H9 (cell line): ENCODE data around the gene FNIP1. TPM values are rescaled to one million over a fixed set of nuclear protein-coding genes. Genes with fewer than 3 reads are reported as not detected.

Experiments used
- DNase-seq: peaks from one replicate; pipeline ENCODE4 v3.0.0-alpha.2; 2017
- H2AFZ ChIP-seq: one replicate; pipeline ENCODE4 v1.6.1; 2013; ENCODE audit warnings: mild to moderate bottlenecking, low read length, control low read depth, moderate library complexity
- H2AK5ac ChIP-seq: 2 replicates; pipeline ENCODE4 v1.6.1; 2013; ENCODE audit warnings: low read length, control low read depth, mixed read lengths; ENCODE audit not compliant: insufficient read length
- H2BK120ac ChIP-seq: one replicate; pipeline ENCODE4 v1.6.1; 2013; ENCODE audit warnings: low read depth, mild to moderate bottlenecking, low read length, control low read depth, inconsistent platforms; ENCODE audit not compliant: poor library complexity, severe bottlenecking
- H2BK12ac ChIP-seq: 2 replicates; pipeline ENCODE4 v1.6.1; 2013; ENCODE audit warnings: low read length, control low read depth, mixed read lengths, low read depth; ENCODE audit not compliant: insufficient read length
- H2BK15ac ChIP-seq: 2 replicates; pipeline ENCODE4 v1.6.1; 2013; ENCODE audit warnings: low read depth, low read length, control low read depth
- H2BK20ac ChIP-seq: one replicate; pipeline ENCODE4 v1.6.1; 2013; ENCODE audit warnings: low read depth, mild to moderate bottlenecking, low read length, control low read depth, inconsistent platforms; ENCODE audit not compliant: poor library complexity, severe bottlenecking
- H2BK5ac ChIP-seq: 2 replicates; pipeline ENCODE4 v1.6.1; 2013; ENCODE audit warnings: low read length, control low read depth, mixed read lengths; ENCODE audit not compliant: insufficient read length
- H3K14ac ChIP-seq: 2 replicates; pipeline ENCODE4 v1.6.1; 2013; ENCODE audit warnings: low read length, control low read depth; ENCODE audit not compliant: insufficient read depth
- H3K18ac ChIP-seq: 2 replicates; pipeline ENCODE4 v1.6.1; 2013; ENCODE audit warnings: low read depth, mild to moderate bottlenecking, mixed read lengths, low read length, control low read depth; ENCODE audit not compliant: insufficient read length
- H3K23ac ChIP-seq: 2 replicates; pipeline ENCODE4 v1.6.1; 2013; ENCODE audit warnings: low read length, control low read depth, mixed read lengths, low read depth; ENCODE audit not compliant: insufficient read length
- H3K23me2 ChIP-seq: 2 replicates; pipeline ENCODE4 v1.6.1; 2013; ENCODE audit warnings: low read depth, mild to moderate bottlenecking, mixed read lengths, low read length, control low read depth; ENCODE audit not compliant: insufficient read length, poor library complexity, severe bottlenecking
- H3K27ac ChIP-seq: 2 replicates; pipeline ENCODE4 v1.5.1; 2013; ENCODE audit warnings: low read length, control low read depth, mixed read lengths, low read depth; ENCODE audit not compliant: insufficient read length
- H3K27me3 ChIP-seq: 2 replicates; pipeline ENCODE4 v1.6.1; 2013; ENCODE audit warnings: low read length, control low read depth, inconsistent platforms; ENCODE audit not compliant: insufficient read depth
- H3K4ac ChIP-seq: 2 replicates; pipeline ENCODE4 v1.6.1; 2013; ENCODE audit warnings: low read depth, mild to moderate bottlenecking, control low read depth, inconsistent platforms, low read length, moderate library complexity
- H3K4me1 ChIP-seq: 2 replicates; pipeline ENCODE4 v1.6.1; 2013; ENCODE audit warnings: low read length, control low read depth, inconsistent platforms; ENCODE audit not compliant: insufficient read depth
- H3K4me2 ChIP-seq: 2 replicates; pipeline ENCODE4 v1.6.1; 2013; ENCODE audit warnings: low read length, control low read depth, mixed read lengths; ENCODE audit not compliant: insufficient read length, insufficient read depth
- H3K56ac ChIP-seq: 2 replicates; pipeline ENCODE4 v1.6.1; 2013; ENCODE audit warnings: low read depth, mild to moderate bottlenecking, mixed read lengths, low read length, control low read depth; ENCODE audit not compliant: insufficient read length
- H3K79me1 ChIP-seq: 2 replicates; pipeline ENCODE4 v1.6.1; 2013; ENCODE audit warnings: low read depth, mild to moderate bottlenecking, moderate library complexity, low read length, control low read depth, inconsistent platforms; ENCODE audit not compliant: insufficient read depth, poor library complexity, severe bottlenecking
- H3K79me2 ChIP-seq: 2 replicates; pipeline ENCODE4 v1.6.1; 2013; ENCODE audit warnings: low read length, control low read depth, inconsistent platforms; ENCODE audit not compliant: insufficient read depth
- H3K9ac ChIP-seq: 2 replicates; pipeline ENCODE4 v1.6.1; 2013; ENCODE audit warnings: low read length, control low read depth, mixed read lengths; ENCODE audit not compliant: insufficient read length; ENCODE audit errors: extremely low read depth
- H3K9me3 ChIP-seq: one replicate; pipeline ENCODE4 v1.6.1; 2013; ENCODE audit warnings: low read depth, low read length, inconsistent platforms; ENCODE audit not compliant: control insufficient read depth
- H3T11ph ChIP-seq: one replicate; pipeline ENCODE4 v1.6.1; 2013; ENCODE audit warnings: mild to moderate bottlenecking, low read length, control low read depth, inconsistent platforms
- H4K20me1 ChIP-seq: one replicate; pipeline ENCODE4 v1.6.1; 2013; ENCODE audit not compliant: control insufficient read depth, insufficient read length, insufficient read depth
- H4K5ac ChIP-seq: 2 replicates; pipeline ENCODE4 v1.6.1; 2013; ENCODE audit warnings: low read depth, mild to moderate bottlenecking, mixed read lengths, low read length, control low read depth; ENCODE audit not compliant: insufficient read length
- H4K8ac ChIP-seq: replicated peaks from 2 replicates; pipeline ENCODE4 v1.6.1; 2013; ENCODE audit warnings: low read length, control low read depth, mixed read lengths, low read depth; ENCODE audit not compliant: insufficient read length
- H4K91ac ChIP-seq: 2 replicates; pipeline ENCODE4 v1.6.1; 2013; ENCODE audit warnings: low read depth, mild to moderate bottlenecking, moderate library complexity, mixed read lengths, low read length, control low read depth; ENCODE audit not compliant: insufficient read length
- H3K27ac Mint-ChIP-seq, 3 experiments: 2 replicates in 2 of 3; 3 replicates in 1 of 3; pipeline ENCODE4 v1.8.0; 2020 to 2021; ENCODE audit warnings: mixed read lengths in 3 of 3, mild to moderate bottlenecking in 1 of 3, moderate library complexity in 1 of 3
- H3K27me3 Mint-ChIP-seq: 2 replicates; pipeline ENCODE4 v1.8.0; 2021; ENCODE audit warnings: low read depth, mild to moderate bottlenecking, moderate library complexity, mixed read lengths
- H3K36me3 Mint-ChIP-seq, 3 experiments: 2 replicates in 2 of 3; 3 replicates in 1 of 3; pipeline ENCODE4 v1.8.0; 2020 to 2021; ENCODE audit warnings: low read depth in 3 of 3, mixed read lengths in 3 of 3; ENCODE audit not compliant: insufficient read depth in 1 of 3
- H3K4me1 Mint-ChIP-seq, 2 experiments: 2 replicates each; pipeline ENCODE4 v1.8.0; 2020; ENCODE audit warnings: mixed read lengths in 2 of 2
- H3K4me3 Mint-ChIP-seq, 2 experiments: 2 replicates in 1 of 2; 3 replicates in 1 of 2; pipeline ENCODE4 v1.8.0; 2020 to 2021; ENCODE audit warnings: mild to moderate bottlenecking in 2 of 2, mixed read lengths in 2 of 2, moderate library complexity in 1 of 2
- H3K9me3 Mint-ChIP-seq, 2 experiments: 2 replicates in 1 of 2; 3 replicates in 1 of 2; pipeline ENCODE4 v1.8.0; 2020; ENCODE audit warnings: mild to moderate bottlenecking in 2 of 2, mixed read lengths in 2 of 2, moderate library complexity in 1 of 2
- CTCF ChIP-seq: fragments of 200-600 bp; sonication (generic); conservative IDR thresholded peaks from 3 replicates; pipeline ENCODE4 v1.8.0; 2021; ENCODE audit warnings: antibody characterized with exemption, mild to moderate bottlenecking
- WGBS: extraction: QIAGEN DNeasy Blood & Tissue Kit; methylation state at CpG from one replicate; pipeline ENCODE4 v1.1.7; 2013; ENCODE audit warnings: missing lambda C conversion rate, low lambda C conversion rate, mixed read lengths; ENCODE audit not compliant: insufficient read length; ENCODE audit errors: extremely low coverage; 5-methylcytosine and 5-hydroxymethylcytosine counted together
- total RNA-seq: library from RNA; stranded (reverse); gene quantifications from 2 replicates; pipeline ENCODE4 v1.2.1, GENCODE V29; 2021

Gene FNIP1
- total RNA-seq, 1 experiment from 2014 or later = 13.4 TPM

- no peak overlapping the region for H2BK12ac ChIP-seq
- no peak overlapping the region for H3K4me3 Mint-ChIP-seq
- H3K56ac ChIP-seq = no peak overlapping the region
- no peaks in the 10 kb centered on the region for H3K4me1 ChIP-seq
- no peaks in the 10 kb centered on the region for H4K20me1 ChIP-seq
- H3K14ac ChIP-seq = no peak overlapping the region
- H3K27me3 Mint-ChIP-seq = no peaks in the 10 kb centered on the region
- WGBS = no CpG with 5 or more reads among the region's 1 CpG
- H3K36me3 Mint-ChIP-seq = peaks cover 2 to 6% (median 5%) of the 10 kb centered on the region in 3 experiments; a peak in 6 of 7 replicates
- no peak overlapping the region for H3K9ac ChIP-seq
- H3K23me2 ChIP-seq = no peaks in the 10 kb centered on the region
- H3K79me1 ChIP-seq = peaks cover 8% of the 10 kb centered on the region
- H4K8ac ChIP-seq = no peak overlapping the region
- no peak overlapping the region for H4K5ac ChIP-seq
- peaks cover 5% of the 10 kb centered on the region; the same call in 1 of the 2 replicates for H3K79me2 ChIP-seq
- DNase-seq = no peak
- no peak overlapping the region for H3T11ph ChIP-seq
- H3K23ac ChIP-seq = no peak overlapping the region
- TF ChIP-seq CTCF = no peak
- H2BK15ac ChIP-seq = no peak overlapping the region
- H3K4me1 Mint-ChIP-seq = peaks cover 0 to 3% of the 10 kb centered on the region in 2 experiments; a peak in 1 of 4 replicates
- H3K4me2 ChIP-seq = no peak overlapping the region
- no peak overlapping the region for H2BK20ac ChIP-seq
- no peak overlapping the region for H2BK5ac ChIP-seq
- H2BK120ac ChIP-seq = no peak overlapping the region
- no peak overlapping the region for H3K27ac ChIP-seq
- H4K91ac ChIP-seq = no peak overlapping the region
- H3K4ac ChIP-seq = no peak overlapping the region
- no peak overlapping the region for H3K18ac ChIP-seq
- no peak overlapping the region for H2AK5ac ChIP-seq
- no peak overlapping the region for H2AFZ ChIP-seq
- no peaks in the 10 kb centered on the region for H3K27me3 ChIP-seq
- H3K9me3 Mint-ChIP-seq = no peaks in the 10 kb centered on the region; a peak in 1 of 5 replicates
- H3K9me3 ChIP-seq = no peaks in the 10 kb centered on the region
- H3K27ac Mint-ChIP-seq = no peak overlapping the region
Observed at GRCh38 chr5:131769336-131769735, 27.5 kb downstream of the FNIP1 start.
